Effector memory CD4-positive, alpha-beta T cell (primary cell): Measurements from ENCODE around the gene KCNH2.

Source experiments
- DNase-seq, 3 donors: peaks; one replicate each; pipeline ENCODE4 v3.0.0-alpha.2; 2020
- H3K27ac ChIP-seq: 2 replicates; pipeline ENCODE4 v1.7.0; 2013; ENCODE audit warnings: mild to moderate bottlenecking, low read length, moderate library complexity; ENCODE audit not compliant: insufficient read depth, poor library complexity, severe bottlenecking
- H3K27me3 ChIP-seq: replicated peaks from 2 replicates; pipeline ENCODE4 v1.7.0; 2013; ENCODE audit warnings: mild to moderate bottlenecking, low read length; ENCODE audit not compliant: insufficient read depth, control insufficient read depth, poor library complexity, severe bottlenecking
- H3K36me3 ChIP-seq: 2 replicates; pipeline ENCODE4 v1.7.0; 2013; ENCODE audit warnings: mild to moderate bottlenecking, low read length, moderate library complexity; ENCODE audit not compliant: control insufficient read depth, insufficient read depth
- H3K4me1 ChIP-seq: 2 replicates; pipeline ENCODE4 v1.7.0; 2013; ENCODE audit warnings: low read length, mild to moderate bottlenecking; ENCODE audit not compliant: control insufficient read depth, insufficient read depth, poor library complexity, severe bottlenecking
- H3K4me3 ChIP-seq: 2 replicates; pipeline ENCODE4 v1.7.0; 2013; ENCODE audit warnings: low read length, low read depth, mild to moderate bottlenecking; ENCODE audit not compliant: insufficient read depth, poor library complexity, severe bottlenecking
- H3K9me3 ChIP-seq: 2 replicates; pipeline ENCODE4 v1.7.0; 2013; ENCODE audit warnings: mild to moderate bottlenecking, low read length, moderate library complexity; ENCODE audit not compliant: control insufficient read depth

The KCNH2 gene

GRCh38 chr7:150962290-150962552, 15.9 kb downstream of the KCNH2 start:
- H3K27me3 ChIP-seq = peaks cover 14% of the 10 kb centered on the region
- H3K27ac ChIP-seq = no peak overlapping the region
- H3K36me3 ChIP-seq = no peaks in the 10 kb centered on the region
- DNase-seq = no peak
- H3K9me3 ChIP-seq = no peaks in the 10 kb centered on the region
- peaks cover 3% of the 10 kb centered on the region for H3K4me1 ChIP-seq
- H3K4me3 ChIP-seq = no peak overlapping the region

- H3K4me3 ChIP-seq = no peak overlapping the region
- H3K4me1 ChIP-seq = peaks cover 3% of the 10 kb centered on the region
- peaks cover 14% of the 10 kb centered on the region for H3K27me3 ChIP-seq
- H3K9me3 ChIP-seq = no peaks in the 10 kb centered on the region
- DNase-seq = no peak
- H3K36me3 ChIP-seq = no peaks in the 10 kb centered on the region
- no peak overlapping the region for H3K27ac ChIP-seq
Measured at GRCh38 chr7:150961510-150962289, 16.4 kb downstream of the KCNH2 start.

GRCh38 chr7:150959739-150960734, 18.1 kb downstream of the KCNH2 start:
- DNase-seq = no peak
- H3K27me3 ChIP-seq = peaks cover 14% of the 10 kb centered on the region
- H3K27ac ChIP-seq = no peak overlapping the region

DNA sequence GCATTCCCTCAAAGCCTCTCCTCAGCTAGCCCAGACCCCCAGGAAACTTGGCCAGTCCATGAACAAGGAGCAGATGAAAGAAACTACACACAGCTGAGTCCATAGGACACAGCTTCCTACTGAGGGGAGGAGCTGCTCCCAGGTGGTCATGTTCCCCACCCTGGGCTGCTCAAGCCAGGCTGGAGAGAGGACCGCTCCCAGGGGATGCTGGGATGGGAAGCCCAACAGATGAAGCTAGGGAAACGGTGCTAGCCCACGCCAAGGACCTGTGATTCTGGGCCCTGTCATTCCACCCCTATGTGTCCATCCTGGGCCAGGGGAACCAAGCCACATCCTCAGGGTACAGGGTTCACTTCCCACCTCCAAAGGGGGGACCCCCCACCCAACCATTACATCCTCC, 19.0 kb downstream of the KCNH2 start:
- no peak overlapping the region for H3K4me3 ChIP-seq
- DNase-seq = no peak

More at GRCh38 chr7:150959739-150960734, 18.1 kb downstream of the KCNH2 start:
- Histone ChIP-seq H3K4me3 (no peak overlapping the region), H3K4me1 (peaks cover 3% of the 10 kb centered on the region), H3K36me3 (no peaks in the 10 kb centered on the region), H3K9me3 (no peaks in the 10 kb centered on the region)

DNA sequence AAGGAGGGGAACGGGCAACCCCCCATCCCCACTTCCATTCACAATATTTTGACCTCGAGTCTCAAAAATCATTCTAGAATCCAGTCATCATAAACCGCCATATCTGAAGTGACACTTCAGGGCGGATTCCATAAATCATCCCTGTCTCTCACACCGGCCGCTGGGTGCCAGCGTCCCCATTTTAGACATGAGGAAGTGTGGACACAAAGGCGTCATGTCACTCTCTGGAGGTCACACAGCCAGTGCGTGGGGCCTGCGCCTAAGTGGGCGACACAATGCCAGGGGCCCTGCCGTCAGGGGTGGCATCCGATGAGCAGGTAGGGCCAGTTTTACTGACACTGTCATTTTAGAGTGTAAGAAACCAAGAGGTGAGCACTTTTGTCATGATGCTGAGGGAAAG, 19.5 kb downstream of the KCNH2 start:
- H3K4me3 ChIP-seq = no peak overlapping the region
- no peak for DNase-seq
- peaks cover 3% of the 10 kb centered on the region for H3K4me1 ChIP-seq
- no peak overlapping the region for H3K27ac ChIP-seq
- H3K9me3 ChIP-seq = no peaks in the 10 kb centered on the region
- H3K27me3 ChIP-seq = peaks cover 16% of the 10 kb centered on the region
- H3K36me3 ChIP-seq = no peaks in the 10 kb centered on the region

More for the DNA sequence above, 19.0 kb downstream of the KCNH2 start:
- no peaks in the 10 kb centered on the region for H3K9me3 ChIP-seq
- H3K36me3 ChIP-seq = no peaks in the 10 kb centered on the region
- H3K4me1 ChIP-seq = peaks cover 3% of the 10 kb centered on the region
- no peak overlapping the region for H3K27ac ChIP-seq
- H3K27me3 ChIP-seq = peaks cover 16% of the 10 kb centered on the region

- Histone ChIP-seq H3K4me1 (peaks cover 3% of the 10 kb centered on the region), H3K36me3 (no peaks in the 10 kb centered on the region), H3K27me3 (peaks cover 16% of the 10 kb centered on the region), H3K4me3 (no peak overlapping the region), H3K9me3 (no peaks in the 10 kb centered on the region), H3K27ac (no peak overlapping the region)
- DNase-seq = no peak
Measured at GRCh38 chr7:150958062-150958552, 20.0 kb downstream of the KCNH2 start.

- H3K27me3 ChIP-seq = peaks cover 16% of the 10 kb centered on the region
- no peaks in the 10 kb centered on the region for H3K9me3 ChIP-seq
- no peaks in the 10 kb centered on the region for H3K36me3 ChIP-seq
- H3K27ac ChIP-seq = no peak overlapping the region
- H3K4me1 ChIP-seq = peaks cover 3% of the 10 kb centered on the region
- H3K4me3 ChIP-seq = no peak overlapping the region
- no peak for DNase-seq
Measured at GRCh38 chr7:150957133-150958020, 20.7 kb downstream of the KCNH2 start.

DNA sequence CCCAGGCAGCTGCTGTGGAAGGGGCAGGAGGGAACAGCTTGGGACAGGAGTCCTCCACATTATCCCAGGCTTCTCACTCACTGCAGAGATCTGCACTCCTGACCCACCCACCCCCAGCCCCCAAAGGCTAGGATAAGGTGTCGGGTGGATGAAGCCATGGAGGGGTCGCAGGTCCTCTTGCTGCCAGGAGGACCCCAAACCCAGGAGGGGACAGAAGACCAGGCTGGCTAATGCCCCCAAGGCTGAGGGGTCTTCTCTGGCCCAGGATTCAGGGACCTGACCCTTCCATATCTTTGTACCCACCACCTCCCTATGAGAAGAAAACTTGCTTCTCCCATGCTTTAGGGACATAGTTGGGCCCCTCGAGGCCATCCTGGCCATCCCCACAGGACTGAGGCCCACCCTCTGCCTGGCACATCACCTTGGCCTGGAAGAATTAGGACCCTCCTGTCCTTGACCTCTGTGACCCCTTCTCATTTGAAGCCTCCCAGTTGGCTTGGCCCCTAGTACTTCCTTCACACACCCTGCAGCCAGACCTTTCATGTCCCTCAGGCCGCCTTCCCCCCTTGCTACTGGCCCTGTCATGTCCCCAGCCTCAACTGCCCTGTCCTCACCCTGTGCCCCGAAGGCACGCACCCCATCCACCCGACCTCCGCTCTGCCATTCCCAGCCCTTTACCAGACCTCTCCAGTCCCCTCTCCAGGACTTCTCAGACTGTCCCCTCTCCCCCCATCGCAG, 21.6 kb downstream of the KCNH2 start:
- no peak overlapping the region for H3K27ac ChIP-seq
- H3K4me1 ChIP-seq = peaks cover 3% of the 10 kb centered on the region
- no peak for DNase-seq
- H3K9me3 ChIP-seq = no peaks in the 10 kb centered on the region
- no peaks in the 10 kb centered on the region for H3K36me3 ChIP-seq
- H3K27me3 ChIP-seq = peaks cover 16% of the 10 kb centered on the region
- H3K4me3 ChIP-seq = no peak overlapping the region
